NCI-H2196 treated with DMSO at 0.1 percent for 48 hours (cell line): Measurements from ENCODE around the gene BMERB1.
"Not testable (repeated sequence)": the region's sequence is repeated elsewhere in the genome, so short reads cannot be mapped to it uniquely, and the experiment has no call there.

Experiments used
- DNase-seq: peaks from one replicate; lab custom pipeline; 2025; ENCODE audit not compliant: unreplicated experiment; lab: John Stamatoyannopoulos, UW

Gene BMERB1

DNA sequence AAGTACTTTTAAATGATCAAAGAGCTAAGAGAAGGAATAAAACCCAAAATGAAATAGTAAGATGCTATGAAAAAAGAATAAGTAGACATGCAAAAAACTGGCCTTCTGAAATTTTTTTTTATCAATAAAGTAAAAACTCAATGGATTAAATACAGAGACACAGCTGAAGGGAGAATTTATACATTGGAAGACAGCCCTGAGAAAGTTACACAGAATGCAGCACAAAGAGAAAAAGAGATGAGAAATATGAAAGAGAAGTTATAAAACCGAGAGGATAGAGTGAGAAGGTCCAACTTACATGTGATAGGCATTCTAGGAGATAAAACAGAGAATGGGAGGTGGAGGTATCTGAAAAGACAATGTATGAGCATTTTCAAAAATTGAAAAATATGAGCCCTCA, 151.6 kb downstream of the BMERB1 start:
- DNase-seq, result no peak

DNA sequence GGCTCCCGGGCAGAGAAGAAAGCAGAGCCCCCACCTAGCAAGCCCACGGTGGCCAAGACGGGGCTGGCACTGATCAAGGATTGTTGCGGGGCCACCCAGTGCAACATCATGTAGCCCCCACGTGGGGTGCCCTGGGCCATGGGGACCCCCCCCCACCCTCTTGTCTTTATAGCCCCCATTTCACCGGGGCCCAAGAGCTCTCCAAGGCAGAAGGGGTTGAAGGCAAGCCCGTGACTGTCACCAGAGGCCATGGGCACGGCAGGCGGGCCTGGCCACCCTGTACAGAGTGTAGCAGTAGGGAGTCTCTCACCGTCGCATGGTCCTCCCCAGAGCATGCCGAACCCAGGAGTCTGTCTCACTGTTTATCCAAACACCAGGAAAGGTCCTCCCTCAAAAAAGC, 152.3 kb downstream of the BMERB1 start:
- no peak for DNase-seq

DNA sequence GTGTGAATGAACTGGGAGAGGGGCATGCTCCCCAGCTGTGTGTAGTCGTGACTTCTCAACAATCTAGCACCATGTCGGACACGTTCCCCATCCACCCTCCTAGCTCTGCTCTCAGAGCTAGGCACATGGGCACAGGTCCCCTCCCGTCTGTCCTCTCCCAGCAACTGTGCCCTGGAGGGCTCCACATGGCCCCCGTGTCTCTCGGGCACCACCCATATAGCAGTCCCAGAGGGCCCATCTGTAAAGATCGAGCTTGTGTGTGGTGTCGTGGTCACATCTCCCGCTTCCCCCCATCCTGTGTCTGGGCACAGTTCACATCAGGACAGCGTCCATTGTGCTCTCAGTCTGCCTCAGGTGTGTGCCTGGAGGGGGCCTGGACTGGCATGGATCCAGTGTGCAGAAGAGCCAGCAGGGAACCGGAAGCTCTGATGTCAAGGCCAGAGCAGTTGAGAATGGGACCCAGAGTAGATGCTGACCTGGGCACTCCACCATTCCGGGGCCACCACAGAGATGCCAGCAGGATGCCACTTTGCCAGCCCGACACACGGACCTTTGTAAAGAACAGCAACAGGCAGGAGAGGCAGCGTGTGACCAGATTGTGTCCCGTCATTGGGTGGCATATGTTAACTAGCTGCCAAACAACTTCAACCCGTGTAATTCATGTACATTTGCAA, 152.9 kb downstream of the BMERB1 start:
- DNase-seq, result no peak

DNA sequence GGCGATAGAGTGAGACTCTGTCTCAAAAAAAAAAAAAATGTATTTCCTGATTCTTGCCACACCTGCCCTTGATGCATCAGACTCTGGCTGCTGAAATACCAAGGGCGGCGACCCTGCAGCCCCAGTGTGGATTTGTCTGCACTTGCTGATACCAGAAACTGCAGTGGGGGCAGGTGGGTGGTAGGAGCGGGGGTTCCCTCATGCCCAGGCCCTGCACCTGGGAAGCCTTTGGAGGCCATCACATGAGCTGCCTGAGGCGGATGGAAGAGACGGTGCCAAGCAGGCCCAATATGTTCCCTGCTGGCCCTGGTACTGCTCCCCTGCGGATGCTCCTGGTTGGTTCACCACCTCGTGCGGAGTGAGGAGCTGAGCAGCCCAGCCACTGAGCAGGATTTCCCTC, 157.9 kb downstream of the BMERB1 start:
- DNase-seq, result no peak

DNA sequence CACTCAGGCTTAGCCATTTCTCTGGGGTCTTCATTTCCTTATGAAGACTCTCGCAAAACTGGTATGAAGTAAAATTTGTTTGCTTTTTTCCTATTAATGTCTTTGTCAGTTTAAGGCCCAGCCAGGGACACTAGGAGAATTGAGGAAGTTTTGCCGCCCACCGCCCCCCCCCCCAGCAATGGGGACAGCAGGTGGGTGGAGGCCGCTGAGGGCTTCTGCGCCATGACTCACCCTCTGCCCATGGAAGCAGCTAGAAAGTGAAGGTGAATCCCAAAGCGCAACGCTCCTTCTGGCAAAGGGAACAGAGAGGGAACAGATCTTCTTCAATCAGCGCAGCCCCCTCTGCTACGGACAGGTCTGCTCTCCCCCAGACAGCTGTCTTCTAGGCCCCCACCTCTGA, 158.8 kb downstream of the BMERB1 start:
- DNase-seq, result no peak

DNA sequence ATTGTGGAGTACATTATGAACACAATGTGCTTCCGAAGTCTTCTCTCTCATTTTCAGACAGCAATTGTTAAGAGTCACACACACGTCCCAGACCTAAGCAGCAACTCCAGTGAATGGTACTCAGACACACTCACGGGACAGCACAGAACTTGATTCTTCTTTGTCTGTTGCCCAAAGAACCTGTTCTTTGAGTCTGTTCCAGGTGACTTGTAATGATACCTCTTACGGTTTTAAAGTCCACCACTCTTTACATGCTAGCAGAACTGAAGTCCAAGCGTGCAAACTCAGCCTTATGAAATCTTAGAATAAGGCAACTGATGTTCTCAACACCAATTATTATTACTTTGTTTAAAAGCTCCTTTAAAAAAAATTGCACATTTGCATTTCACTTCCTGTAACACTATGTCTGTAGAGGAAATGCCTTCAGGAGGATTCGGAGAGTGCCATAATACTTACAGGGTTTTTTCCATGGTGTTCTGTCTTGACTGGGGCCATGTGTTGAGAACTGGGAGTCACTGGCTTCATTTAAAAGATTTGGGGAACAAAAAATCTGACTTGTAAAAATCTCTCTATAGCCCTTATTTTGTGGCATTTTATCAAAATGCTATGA, 160.4 kb downstream of the BMERB1 start:
- DNase-seq, result no peak

DNA sequence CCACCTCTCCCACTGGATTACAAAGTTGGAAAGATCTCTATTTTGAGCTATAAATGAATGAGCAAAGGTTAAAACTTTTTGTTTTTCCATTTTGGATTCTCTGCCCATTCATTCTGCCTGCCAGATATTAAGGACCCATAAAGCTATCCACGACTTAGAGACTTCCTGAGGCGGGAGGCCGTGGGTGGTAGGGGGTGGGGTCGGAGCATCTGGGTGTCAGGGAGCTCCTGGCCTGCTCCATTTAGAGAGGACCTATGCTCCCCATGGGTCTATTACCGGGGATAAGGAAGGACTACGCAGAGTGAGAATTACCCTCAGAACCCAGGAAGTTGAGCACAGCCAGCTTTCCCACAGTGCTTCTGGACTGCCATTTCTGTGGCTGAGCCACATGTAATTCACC, 162.7 kb downstream of the BMERB1 start:
- no peak for DNase-seq

DNA sequence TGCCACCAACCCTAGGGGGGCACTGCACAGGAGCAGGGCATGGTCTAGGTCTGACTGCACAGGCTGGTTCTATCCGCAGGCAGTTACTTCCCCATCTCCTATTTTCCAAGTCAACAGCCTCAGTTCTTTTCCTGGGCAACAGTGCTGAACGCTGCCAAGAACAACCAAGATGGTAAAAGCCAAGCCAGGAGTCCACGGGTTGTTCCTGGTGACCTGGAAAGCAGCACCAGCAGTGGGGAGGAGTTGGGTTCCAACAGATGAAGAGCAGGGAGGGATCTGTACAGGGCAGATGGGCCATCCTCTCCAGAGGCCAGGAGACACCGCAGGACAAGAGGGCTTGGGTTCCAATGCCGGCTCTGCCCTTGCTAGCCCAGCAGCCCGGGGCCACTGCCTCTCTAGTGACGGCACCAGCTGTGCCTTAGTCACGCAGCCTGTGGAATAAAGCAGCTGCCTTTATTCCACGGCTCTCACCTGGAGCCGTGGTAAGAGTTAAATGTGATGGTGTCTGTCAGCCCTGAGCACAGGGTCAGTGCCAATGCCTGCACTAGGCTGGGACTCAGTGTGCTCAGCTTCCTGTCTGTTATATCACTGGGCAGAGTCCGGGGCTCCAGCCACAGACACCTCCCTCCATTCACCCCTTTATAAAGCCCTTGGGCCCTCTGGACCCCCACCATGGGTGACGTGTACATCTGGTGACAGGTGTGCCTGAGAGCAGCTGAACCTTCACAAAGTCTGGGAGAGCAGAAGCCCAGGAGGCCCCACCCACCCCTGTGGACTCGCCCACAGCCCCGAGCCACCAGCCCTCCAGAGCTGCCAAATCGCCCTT, 163.6 kb downstream of the BMERB1 start:
- no peak for DNase-seq

DNA sequence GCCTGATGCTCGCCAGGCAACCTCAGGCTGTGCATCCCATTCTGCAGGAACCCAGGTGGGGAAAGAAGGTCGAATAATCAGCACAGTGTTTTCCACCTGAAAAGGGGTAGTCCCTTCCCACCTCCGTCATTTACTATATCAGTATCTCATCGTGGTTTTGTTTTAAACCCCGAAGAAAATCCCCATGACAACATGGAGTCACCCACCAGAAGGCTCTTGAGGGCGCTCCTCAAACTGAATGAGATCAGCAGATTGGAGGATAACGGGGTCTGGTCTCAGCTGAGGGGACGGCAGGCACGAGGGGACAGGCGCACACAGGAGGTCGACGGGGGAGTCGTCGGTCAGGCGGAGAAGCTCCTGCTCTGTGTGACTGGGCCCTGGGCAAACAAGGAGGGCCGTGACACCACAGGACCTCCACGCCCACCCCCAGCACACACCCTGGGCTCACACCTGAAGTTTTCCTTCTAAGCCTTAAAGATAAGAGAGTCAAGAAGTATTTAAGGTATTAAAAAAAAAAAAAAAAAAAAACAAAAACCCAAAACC, 164.3 kb downstream of the BMERB1 start:
- no peak for DNase-seq

DNA sequence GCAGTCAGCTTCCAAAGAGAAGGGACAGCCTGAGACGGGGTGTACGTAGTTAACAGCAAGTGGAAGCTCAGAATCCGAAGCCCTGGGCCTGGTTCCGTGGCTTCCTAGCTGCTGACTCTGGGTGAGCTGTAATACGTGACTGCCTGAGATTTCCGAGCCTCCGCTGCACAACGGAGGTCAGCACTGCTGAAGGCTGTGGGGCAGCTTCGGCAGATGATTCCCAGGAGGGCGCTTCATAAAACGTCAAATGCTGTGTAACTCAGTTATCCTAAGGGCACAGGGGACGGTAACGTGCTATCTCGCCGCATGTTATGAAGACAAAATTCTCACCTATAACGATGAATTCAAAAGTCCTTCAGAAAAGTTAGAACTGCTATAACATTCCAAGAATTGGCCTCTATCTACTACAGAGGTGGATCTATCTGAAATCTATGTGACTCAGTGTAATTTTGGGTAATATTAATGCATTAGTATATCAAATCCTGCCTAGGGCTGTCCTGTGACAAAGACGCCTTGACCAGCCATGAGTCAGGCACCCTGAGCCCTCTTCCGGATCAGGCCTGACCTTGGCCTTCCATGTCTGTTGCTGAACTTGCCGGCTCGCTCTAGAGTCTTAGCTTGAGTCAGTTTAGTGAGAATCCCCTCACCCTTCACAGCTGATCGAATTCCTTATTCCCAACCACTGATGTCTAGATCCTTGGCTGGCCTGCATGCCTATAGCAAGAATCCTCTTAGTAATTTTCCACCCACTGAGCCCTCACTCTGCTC, 165.1 kb downstream of the BMERB1 start:
- no peak for DNase-seq

DNA sequence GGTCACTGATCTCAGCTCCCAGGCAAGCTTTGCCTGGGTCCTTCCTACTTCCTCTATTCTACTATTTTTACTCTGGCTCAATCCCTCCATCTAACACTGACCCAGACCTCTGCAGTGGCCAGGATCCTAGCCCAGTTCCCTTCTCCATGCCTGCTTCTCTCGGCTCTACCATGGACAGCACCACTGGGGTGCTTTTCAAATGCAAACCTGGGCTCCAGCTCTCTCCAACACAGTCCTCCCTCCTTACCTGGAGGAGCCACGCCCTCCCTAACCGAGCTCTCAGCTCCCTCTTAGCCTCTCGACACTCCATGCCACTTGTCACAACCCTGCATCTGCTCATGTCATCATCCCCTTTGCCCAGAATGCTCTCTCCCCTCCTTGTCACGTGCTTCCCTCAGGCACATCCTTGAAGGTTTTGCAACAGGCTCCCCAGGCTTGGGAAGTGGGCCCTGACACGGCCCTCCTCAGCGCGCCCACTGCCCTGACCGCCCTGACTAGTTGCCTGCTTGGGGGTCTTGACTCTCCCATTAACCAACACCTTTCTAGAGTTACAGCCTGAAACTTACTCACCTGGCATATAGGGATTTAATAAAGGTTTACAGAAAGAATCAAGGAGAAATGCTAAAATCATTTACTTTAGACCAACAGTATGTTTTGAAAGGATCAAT, 167.0 kb downstream of the BMERB1 start:
- DNase-seq, result no peak

DNA sequence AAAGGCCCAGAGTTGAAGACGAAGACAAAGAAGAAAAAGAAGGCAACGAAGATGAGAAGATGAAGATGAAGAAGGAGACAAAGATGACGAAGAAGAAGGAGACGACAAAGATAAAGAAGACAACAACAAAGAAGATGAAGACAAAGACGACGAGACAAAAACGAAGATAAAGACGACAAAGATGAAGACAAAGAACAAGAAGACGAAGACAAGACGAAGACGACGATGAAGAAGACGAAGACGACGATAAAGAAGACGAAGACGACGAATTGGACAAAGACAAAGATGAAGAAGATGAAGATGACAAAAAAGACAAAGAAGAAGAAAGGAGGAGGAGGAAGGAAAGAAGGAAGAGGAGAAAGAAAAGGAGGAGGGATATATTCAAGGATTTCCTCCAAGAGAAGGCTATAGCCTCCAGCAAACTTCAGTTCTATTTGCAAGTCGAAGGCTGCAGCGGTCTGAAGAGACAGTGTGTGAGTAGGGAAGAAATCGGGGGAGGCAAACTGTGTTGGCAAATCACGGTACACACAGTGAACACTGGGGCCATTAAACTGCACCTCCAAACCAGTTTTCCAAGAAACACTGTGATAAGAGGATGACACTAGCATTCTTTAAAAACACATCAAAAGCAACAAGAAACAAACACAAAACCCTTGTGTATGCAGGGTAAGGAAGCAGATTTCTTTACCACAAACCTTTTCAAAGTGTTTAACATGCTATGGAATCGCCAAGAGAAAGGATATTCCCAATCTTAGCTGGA, 168.1 kb downstream of the BMERB1 start:
- DNase-seq, result no peak

DNA sequence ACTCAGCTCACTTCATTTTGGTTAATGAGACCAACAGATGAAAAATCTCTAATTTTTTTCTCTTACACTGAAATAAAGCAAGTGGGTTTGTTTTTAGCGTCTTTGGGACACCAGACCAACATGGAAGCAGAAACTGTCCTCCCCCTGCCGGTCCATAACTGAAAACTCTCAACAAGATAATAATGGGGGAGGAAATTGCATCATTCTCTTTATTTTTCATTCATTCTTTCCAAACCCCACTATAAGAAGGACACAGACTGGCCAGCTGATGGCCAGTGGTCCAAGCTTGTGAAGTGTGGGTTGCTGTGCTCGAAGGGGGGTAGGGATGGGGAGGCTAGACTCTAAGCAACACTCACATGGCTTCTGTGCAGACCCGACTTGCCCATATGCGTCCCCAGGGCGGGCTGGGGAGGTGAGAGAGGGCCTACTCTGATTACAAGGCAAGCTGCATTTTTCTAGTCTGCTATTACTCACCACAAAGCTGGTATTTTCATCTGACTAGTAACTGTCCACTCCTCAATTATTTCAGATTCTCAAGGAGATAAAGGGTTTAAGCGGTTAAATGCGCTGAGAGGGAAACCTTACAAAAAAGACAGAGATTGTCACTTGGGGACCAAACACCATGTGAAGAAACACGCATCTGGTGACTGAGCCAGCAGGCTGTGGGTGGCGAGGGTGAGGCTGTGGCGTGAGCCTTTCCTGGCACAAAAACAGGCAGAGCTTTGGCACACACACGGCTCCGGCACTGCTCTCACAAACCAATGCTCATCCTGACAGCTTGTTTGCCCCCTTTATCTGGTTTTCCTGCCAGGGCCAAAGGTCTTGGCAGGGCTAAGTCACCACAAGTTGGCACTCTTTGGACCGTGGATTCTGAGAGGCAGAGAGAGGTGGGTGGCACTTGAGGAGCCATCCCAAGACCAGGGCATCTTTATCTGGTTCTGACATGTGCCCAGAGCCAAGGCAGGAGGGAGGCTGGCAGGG, 170.4 kb downstream of the BMERB1 start:
- DNase-seq, result no peak

DNA sequence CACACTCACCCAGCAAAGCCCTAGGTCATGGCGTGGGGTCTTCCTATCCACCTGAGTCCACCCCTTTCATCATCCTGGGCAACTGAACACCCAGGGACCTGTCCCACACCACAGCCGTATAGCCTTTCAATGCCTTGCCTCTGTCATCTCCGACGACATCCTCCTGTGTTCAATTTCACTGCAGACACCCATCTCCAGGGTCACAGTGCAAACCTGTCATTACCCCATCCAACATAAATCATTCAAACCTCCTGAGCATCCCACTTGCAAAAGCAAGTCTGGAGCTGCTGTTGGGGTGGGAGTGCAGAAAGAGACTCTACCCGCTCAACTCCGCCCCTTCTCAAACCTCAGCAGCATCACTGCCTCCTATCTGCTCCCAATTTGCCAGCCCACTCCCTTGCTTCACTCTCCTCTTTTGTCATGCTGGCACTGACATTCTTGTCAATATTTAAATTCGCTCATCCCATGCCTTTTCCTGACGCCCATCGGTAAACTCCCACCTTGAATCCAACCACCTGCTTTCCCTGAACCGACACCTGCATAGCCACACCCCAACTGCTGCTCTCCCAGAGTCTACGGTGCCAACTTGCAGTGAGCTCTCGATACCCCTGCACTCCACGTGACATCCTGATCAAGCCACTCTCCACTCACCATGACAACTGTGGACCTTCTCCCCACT, 171.6 kb downstream of the BMERB1 start:
- DNase-seq, result no peak

DNA sequence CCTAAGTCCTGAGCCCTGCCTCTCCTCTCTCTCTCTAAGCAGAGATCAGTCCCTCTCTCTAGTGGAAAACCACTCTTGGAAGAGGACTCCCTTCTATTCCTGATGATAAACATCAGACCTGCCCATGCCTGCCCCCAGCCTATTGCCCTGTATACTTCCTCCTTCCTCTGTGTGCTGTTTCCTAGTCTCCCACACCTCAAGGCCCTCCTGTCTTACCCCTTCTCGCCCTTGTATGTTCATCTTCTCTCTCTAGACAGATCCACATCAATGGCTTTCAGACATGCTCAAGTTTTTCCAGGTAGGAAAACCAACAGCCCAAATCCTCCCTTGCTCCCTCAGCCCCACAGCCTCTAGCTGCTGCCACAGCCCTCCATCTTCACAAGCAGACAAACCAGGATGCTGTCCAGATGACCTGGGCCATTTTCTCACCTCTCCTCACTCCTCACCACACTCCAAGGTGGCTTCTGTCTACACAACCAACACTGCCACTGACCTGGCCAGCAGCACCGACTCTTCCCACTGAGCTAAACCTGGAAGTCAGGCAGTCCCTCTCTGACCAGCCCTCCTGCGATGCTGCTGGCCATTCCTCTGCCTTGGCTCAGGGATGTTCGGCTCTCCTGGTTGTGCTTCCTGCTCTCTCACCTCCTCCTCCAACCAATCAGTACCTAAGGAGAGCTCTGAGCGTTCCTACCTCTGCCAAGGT, 172.3 kb downstream of the BMERB1 start:
- no peak for DNase-seq

DNA sequence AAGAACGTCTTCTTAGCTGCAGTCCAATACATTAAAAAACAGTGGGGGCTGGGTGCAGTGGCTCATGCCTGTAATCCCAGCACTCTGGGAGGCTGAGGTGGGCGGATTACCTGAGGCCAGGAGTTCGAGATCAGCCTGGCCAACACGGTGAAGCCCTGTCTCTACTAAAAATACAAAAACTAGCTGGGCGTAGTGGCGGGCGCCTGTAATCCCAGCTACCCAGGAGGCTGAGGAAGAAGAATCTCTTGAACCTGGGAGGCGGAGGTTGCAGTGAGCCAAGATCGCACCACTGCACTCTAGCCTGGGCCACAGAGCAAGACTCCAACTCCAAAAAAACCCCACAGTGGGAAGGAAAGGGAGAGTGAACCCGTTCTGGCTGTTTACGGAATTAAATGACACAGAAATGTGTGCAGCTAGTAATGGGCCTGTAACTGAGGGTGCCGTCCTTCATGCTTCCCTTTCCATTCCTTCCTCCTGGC, 172.9 kb downstream of the BMERB1 start:
- not testable (repeated sequence) for DNase-seq

DNA sequence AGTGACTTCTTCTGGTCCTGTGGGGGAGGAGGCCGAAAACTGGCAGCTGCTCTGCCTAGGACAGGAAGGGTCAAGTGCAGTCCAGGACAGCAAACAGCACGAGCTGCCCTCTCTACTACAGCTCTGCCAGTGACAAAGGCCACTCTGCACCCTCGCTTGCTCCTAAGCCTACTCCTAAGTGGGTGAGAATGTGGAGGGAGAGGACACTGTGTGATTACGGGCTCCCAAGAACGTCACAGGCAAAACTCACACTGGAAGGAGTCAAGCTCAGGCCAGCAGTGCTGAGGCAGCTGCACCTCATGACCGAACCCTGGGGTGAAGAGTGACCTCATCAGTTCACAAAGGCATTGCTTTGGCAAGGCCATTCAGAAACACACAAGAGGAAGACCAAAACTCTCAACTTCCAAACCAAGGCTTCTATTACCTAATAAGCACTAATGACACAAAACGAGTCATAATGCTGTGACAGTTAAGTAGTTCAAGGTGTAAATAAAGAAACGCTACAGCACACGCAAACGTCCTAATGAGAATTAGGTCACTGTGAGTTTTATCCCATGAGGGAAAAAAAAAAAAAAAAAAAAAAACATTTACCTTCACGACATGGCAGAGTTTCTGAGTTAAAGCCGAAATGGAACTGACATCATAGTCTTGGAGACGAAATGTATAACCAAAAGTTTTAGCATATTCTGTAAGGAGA, 173.5 kb downstream of the BMERB1 start:
- DNase-seq, result peak; percentile 25
